OCI-LY7 (cell line): ENCODE measurements around the gene EVX2. TPM values are rescaled to one million over a fixed set of nuclear protein-coding genes. Genes with fewer than 3 reads are reported as not detected.

Experiments used
- BruUV-seq: library from RNA; stranded (reverse); fragments of 400-500 nt; replicated peaks from 2 replicates; lab custom pipeline; 2021; lab: Mats Ljungman, UMichigan
- CTCF ChIA-PET: fragments of 300-600 bp; sonication (Branson Sonifier 250); formaldehyde crosslinking; loops from one replicate; lab custom pipeline; 2022; ENCODE audit warnings: antibody characterized with exemption; ENCODE audit not compliant: unreplicated experiment; lab: Charles Lee
- POLR2A ChIA-PET: fragments of 300-600 bp; sonication (Branson Sonifier 250); formaldehyde crosslinking; loops from one replicate; lab custom pipeline; 2022; ENCODE audit warnings: antibody characterized with exemption; lab: Charles Lee
- DNase-seq: peaks from one replicate; pipeline ENCODE4 v3.0.0-alpha.2; 2015; ENCODE audit warnings: low spot score
- H2AFZ ChIP-seq: fragments of 200-600 bp; sonication (generic), shearing (Covaris generic); 2 replicates; pipeline ENCODE4 v1.6.1; 2014; ENCODE audit warnings: mild to moderate bottlenecking, antibody characterized with exemption, low read length, moderate library complexity
- H3K27ac ChIP-seq: fragments of 200-600 bp; sonication (generic); 2 replicates; pipeline ENCODE4 v1.5.1; 2014; ENCODE audit warnings: mixed run types, low read depth, mild to moderate bottlenecking, moderate library complexity, low read length, inconsistent platforms; ENCODE audit not compliant: poor library complexity, severe bottlenecking
- H3K36me3 ChIP-seq: fragments of 200-600 bp; sonication (generic); 2 replicates; pipeline ENCODE4 v1.6.1; 2014; ENCODE audit warnings: mild to moderate bottlenecking, antibody characterized with exemption, low read length, moderate library complexity, mixed read lengths; ENCODE audit not compliant: insufficient read depth
- H3K4me1 ChIP-seq: fragments of 200-600 bp; sonication (generic); 2 replicates; pipeline ENCODE4 v1.5.1; 2014; ENCODE audit warnings: mild to moderate bottlenecking, low read length; ENCODE audit not compliant: insufficient read depth, poor library complexity, severe bottlenecking
- H3K4me2 ChIP-seq: fragments of 200-600 bp; sonication (generic); 2 replicates; pipeline ENCODE4 v1.6.1; 2014; ENCODE audit warnings: mild to moderate bottlenecking, low read length
- H3K4me3 ChIP-seq: fragments of 200-600 bp; sonication (generic); 2 replicates; pipeline ENCODE4 v1.5.1; 2014; ENCODE audit warnings: mild to moderate bottlenecking, low read depth, low read length; ENCODE audit not compliant: poor library complexity, severe bottlenecking
- H3K79me2 ChIP-seq: fragments of 200-600 bp; sonication (generic); 2 replicates; pipeline ENCODE4 v1.6.1; 2016; ENCODE audit warnings: low read depth, mild to moderate bottlenecking, low read length, moderate library complexity, mixed read lengths; ENCODE audit not compliant: insufficient read depth
- H3K9me2 ChIP-seq: fragments of 200-600 bp; sonication (generic); 2 replicates; pipeline ENCODE4 v1.6.1; 2016; ENCODE audit warnings: mild to moderate bottlenecking, low read length, mixed read lengths; ENCODE audit not compliant: insufficient read depth
- H3K9me3 ChIP-seq: fragments of 200-600 bp; sonication (generic); 2 replicates; pipeline ENCODE4 v1.6.1; 2014; ENCODE audit warnings: mild to moderate bottlenecking, mixed run types, low read length, mixed read lengths
- H4K20me1 ChIP-seq: fragments of 200-600 bp; sonication (generic); 2 replicates; pipeline ENCODE4 v1.6.1; 2014; ENCODE audit warnings: mild to moderate bottlenecking, antibody characterized with exemption, low read length, moderate library complexity, mixed read lengths; ENCODE audit not compliant: insufficient read depth
- CTCF ChIP-seq: fragments of 200-600 bp; sonication (generic); conservative IDR thresholded peaks from 2 replicates; pipeline ENCODE4 v1.5.1; 2014; ENCODE audit warnings: mild to moderate bottlenecking, antibody characterized with exemption, low read length, moderate library complexity, mixed read lengths
- EZH2phosphoT487 ChIP-seq: fragments of 200-600 bp; sonication (generic); IDR thresholded peaks from 2 replicates; pipeline ENCODE4 v1.6.1; 2018; ENCODE audit warnings: low read depth, borderline replicate concordance, mild to moderate bottlenecking, mixed run types, antibody characterized with exemption, low read length, moderate library complexity, mixed read lengths
- intact Hi-C: fragments of 100-400 bp; cut with micrococcal nuclease; formaldehyde crosslinking; loops from one replicate; pipeline ENCODE4 v1.10.0; 2022; ENCODE audit not compliant: unreplicated experiment
- total RNA-seq, 2 experiments: library from RNA; depleted of rRNA in 1 of 2; stranded (reverse); fragments of >200 nt in 1 of 2; shearing (Covaris generic) in 1 of 2; gene quantifications; 2 replicates each; pipeline ENCODE4 v1.2.3, GENCODE V29; 2014 to 2022

Gene EVX2
- total RNA-seq, 2 experiments from 2014 or later: not detected

DNA sequence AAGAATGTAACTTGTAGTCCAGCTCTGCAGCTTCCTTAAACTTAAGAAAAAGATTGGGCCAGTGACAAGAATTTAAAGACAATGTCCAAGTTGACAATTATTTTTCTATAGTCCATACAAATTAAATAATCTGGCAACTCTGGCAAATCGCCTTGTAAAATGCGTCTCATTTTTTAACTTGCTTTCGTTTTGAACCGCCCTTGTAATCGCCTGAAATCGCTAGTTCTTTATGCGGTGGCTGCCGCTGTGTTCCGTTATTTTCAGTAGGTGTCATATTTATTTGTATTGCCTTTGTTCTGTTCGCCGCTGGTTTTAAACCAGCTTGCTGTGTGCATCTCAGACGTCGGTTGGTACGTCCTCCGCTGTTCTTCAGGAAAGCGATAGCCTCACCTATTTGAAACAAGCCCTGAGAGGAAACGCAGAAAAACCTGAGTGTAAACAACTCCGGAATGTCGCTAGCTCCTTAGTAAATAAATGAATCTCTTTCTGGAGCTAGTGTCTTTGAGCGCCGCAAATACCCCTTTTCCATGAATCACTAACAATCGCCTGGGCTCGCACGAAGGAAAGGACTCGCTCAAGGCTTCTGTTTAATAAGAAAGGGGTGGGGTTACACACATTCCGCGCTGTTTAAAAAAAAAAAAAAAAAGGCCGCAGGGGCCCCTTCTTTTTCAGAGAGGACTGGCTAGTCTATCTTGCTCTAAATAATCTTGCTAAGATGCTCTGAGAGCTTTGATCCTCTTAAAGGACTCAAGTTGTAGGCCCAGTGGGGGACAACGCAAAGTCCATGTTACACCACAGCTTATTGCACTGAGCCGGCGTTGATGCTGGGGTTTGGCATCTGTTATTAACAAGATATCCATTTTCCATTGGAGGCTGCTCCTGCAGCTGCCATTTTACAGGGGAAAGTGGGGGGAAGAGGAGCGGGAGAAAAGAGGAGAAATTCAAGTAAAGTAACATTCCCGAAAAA is 48.7 kb upstream of the EVX2 start:
- ChIA-PET CTCF (interaction anchor here (1.2 kb wide), 1 partner anchor 322 kb away, joined by 7 read pairs; no protein-coding TSS in a partner anchor), POLR2A (interaction anchor here (0.7 to 1.0 kb wide), 3 partner anchors 164 to 422 kb away, joined by 4 to 8 read pairs (median 7); no protein-coding TSS in a partner anchor)
- no peaks in the 10 kb centered on the region for H3K9me2 ChIP-seq
- H3K4me1 ChIP-seq: no peaks in the 10 kb centered on the region
- no TSS peak for BruUV-seq
- no peak for DNase-seq
- H3K9me3 ChIP-seq: no peaks in the 10 kb centered on the region
- H3K79me2 ChIP-seq: no peaks in the 10 kb centered on the region
- no peaks in the 10 kb centered on the region for H4K20me1 ChIP-seq
- peak overlapping the region; percentile 36 for H3K4me3 ChIP-seq
- no peak overlapping the region for H2AFZ ChIP-seq
- no peaks in the 10 kb centered on the region for H3K36me3 ChIP-seq
- intact Hi-C loops: no loop called here
- H3K4me2 ChIP-seq: peak overlapping the region; percentile 35
- TF ChIP-seq CTCF (no peak), EZH2phosphoT487 (peak; percentile 64; the same call in 1 of the 2 replicates)
- H3K27ac ChIP-seq: no peak overlapping the region

GRCh38 chr2:176131848-176132158 is 48.0 kb upstream of the EVX2 start:
- no peak for TF ChIP-seq EZH2phosphoT487
- no peak for TF ChIP-seq CTCF
- POLR2A ChIA-PET: interaction anchor here (0.9 to 1.0 kb wide), 2 partner anchors 164 to 285 kb away, joined by 3 to 4 read pairs; no protein-coding TSS in a partner anchor
- H3K36me3 ChIP-seq: no peaks in the 10 kb centered on the region
- BruUV-seq: no TSS peak
- no peaks in the 10 kb centered on the region for H3K4me1 ChIP-seq
- CTCF ChIA-PET: interaction anchor here (1.2 kb wide), 1 partner anchor 323 kb away, joined by 7 read pairs; no protein-coding TSS in a partner anchor
- no peak overlapping the region for H3K27ac ChIP-seq
- H4K20me1 ChIP-seq: no peaks in the 10 kb centered on the region
- intact Hi-C loops: no loop called here
- 0 out of 2 replicates have a peak overlapping the region, but pooled peaks have one; percentile 35 for H3K4me2 ChIP-seq
- no peaks in the 10 kb centered on the region for H3K79me2 ChIP-seq
- no peaks in the 10 kb centered on the region for H3K9me2 ChIP-seq
- H3K9me3 ChIP-seq: no peaks in the 10 kb centered on the region
- H2AFZ ChIP-seq: no peak overlapping the region
- H3K4me3 ChIP-seq: no peak overlapping the region
- no peak for DNase-seq
